Measurements from ENCODE around the gene PTPRQ.

PTPRQ gene

DNA sequence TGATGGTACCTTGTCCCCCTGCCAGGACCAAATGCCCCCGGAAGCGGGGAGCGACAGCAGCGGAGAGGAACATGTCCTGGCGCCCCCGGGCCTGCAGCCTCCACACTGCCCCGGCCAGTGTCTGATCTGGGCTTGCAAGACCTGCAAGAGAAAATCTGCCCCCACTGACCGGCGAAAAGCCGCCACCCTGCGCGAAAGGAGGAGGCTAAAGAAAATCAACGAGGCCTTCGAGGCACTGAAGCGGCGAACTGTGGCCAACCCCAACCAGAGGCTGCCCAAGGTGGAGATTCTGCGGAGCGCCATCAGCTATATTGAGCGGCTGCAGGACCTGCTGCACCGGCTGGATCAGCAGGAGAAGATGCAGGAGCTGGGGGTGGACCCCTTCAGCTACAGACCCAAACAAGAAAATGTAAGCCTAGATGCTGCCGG, 263.8 kb downstream of the PTPRQ start:
- no peaks in the 10 kb centered on the region for H3K36me3 ChIP-seq (replicated peaks; ENCODE audit: insufficient read depth, low read length)
- H3K79me2 ChIP-seq (ENCODE audit: low read length), result no peaks in the 10 kb centered on the region
- H3K27ac ChIP-seq (ENCODE audit: low read length), result no peak overlapping the region
- TF ChIP-seq, protein P1, sequence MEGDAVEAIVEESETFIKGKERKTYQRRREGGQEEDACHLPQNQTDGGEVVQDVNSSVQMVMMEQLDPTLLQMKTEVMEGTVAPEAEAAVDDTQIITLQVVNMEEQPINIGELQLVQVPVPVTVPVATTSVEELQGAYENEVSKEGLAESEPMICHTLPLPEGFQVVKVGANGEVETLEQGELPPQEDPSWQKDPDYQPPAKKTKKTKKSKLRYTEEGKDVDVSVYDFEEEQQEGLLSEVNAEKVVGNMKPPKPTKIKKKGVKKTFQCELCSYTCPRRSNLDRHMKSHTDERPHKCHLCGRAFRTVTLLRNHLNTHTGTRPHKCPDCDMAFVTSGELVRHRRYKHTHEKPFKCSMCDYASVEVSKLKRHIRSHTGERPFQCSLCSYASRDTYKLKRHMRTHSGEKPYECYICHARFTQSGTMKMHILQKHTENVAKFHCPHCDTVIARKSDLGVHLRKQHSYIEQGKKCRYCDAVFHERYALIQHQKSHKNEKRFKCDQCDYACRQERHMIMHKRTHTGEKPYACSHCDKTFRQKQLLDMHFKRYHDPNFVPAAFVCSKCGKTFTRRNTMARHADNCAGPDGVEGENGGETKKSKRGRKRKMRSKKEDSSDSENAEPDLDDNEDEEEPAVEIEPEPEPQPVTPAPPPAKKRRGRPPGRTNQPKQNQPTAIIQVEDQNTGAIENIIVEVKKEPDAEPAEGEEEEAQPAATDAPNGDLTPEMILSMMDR (IDR thresholded peaks at IDR 0.05; ENCODE audit: low read length), result no peak
- TF ChIP-seq EZH2 (optimal IDR thresholded peaks at IDR 0.05; ENCODE audit: low read depth, low read length) (no peak), EZH2phosphoT487 (IDR thresholded peaks at IDR 0.05; ENCODE audit: low read length) (no peak)
- no peaks in the 10 kb centered on the region for H4K20me1 ChIP-seq (ENCODE audit: insufficient read depth, low read length)
- no peaks in the 10 kb centered on the region for H3K27me3 ChIP-seq (replicated peaks; ENCODE audit: insufficient read depth, low read length)
- H2AFZ ChIP-seq (ENCODE audit: low read length), result no peak overlapping the region
- no peaks in the 10 kb centered on the region for H3K9me3 ChIP-seq (replicated peaks; ENCODE audit: insufficient read depth, low read length)
- H3K9me2 ChIP-seq (replicated peaks; ENCODE audit: insufficient read depth, low read length), result no peaks in the 10 kb centered on the region
- no peak for DNase-seq
- peaks cover 10% of the 10 kb centered on the region; the same call in 1 of the 2 replicates for H3K4me1 ChIP-seq (ENCODE audit: low read length)
- H3K4me3 ChIP-seq (ENCODE audit: low read length), result no peak overlapping the region
- H3K4me2 ChIP-seq (ENCODE audit: low read depth, low read length), result no peak overlapping the region
- H3K9ac ChIP-seq (ENCODE audit: low read length), result no peak overlapping the region
- peaks cover 12% of the 10 kb centered on the region for H3F3A ChIP-seq (ENCODE audit: insufficient read depth, low read length)

DNA sequence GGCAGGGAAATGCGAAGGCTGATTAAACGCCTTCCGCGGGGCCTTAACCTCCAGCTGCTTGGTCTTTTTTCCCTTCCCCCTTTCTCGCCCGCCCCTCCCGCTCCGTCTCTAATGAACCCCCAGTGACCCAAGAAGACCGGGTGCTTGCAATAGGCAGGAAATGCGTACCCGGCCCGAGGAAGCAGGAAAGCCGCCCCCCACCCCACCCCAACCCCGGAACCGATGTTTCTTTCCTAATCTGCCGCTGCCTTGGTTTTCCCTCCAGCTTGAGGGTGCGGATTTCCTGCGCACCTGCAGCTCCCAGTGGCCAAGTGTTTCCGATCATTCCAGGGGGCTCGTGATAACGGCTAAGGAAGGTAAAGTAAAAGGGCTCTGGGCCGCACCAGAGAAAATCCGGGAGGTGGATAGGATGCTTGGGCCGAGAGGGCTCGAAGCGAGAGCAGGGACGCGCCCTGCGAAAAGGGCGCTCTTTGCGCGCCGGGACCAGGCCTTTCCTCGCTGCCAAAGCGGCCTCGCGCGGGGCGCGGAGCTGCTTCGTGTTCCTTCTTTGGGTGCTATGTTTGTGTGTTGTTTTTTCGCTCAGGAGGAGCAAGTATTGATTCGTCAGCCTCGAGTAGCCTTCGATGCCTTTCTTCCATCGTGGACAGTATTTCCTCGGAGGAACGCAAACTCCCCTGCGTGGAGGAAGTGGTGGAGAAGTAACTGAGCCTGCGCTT, 264.4 kb downstream of the PTPRQ start:
- Histone ChIP-seq H3K4me3 (ENCODE audit: low read length) (no peak overlapping the region), H2AFZ (ENCODE audit: low read length) (no peak overlapping the region), H4K20me1 (ENCODE audit: insufficient read depth, low read length) (no peaks in the 10 kb centered on the region), H3K79me2 (ENCODE audit: low read length) (no peaks in the 10 kb centered on the region), H3K4me2 (ENCODE audit: low read depth, low read length) (no peak overlapping the region), H3F3A (ENCODE audit: insufficient read depth, low read length) (peaks cover 6% of the 10 kb centered on the region), H3K9ac (ENCODE audit: low read length) (no peak overlapping the region), H3K9me2 (replicated peaks; ENCODE audit: insufficient read depth, low read length) (no peaks in the 10 kb centered on the region), H3K27ac (ENCODE audit: low read length) (no peak overlapping the region), H3K36me3 (replicated peaks; ENCODE audit: insufficient read depth, low read length) (no peaks in the 10 kb centered on the region), H3K27me3 (replicated peaks; ENCODE audit: insufficient read depth, low read length) (no peaks in the 10 kb centered on the region), H3K4me1 (ENCODE audit: low read length) (peaks cover 8% of the 10 kb centered on the region; the same call in 1 of the 2 replicates), H3K9me3 (replicated peaks; ENCODE audit: insufficient read depth, low read length) (no peaks in the 10 kb centered on the region)
- TF ChIP-seq, protein P1 (IDR thresholded peaks at IDR 0.05; ENCODE audit: low read length), result no peak
- no peak for TF ChIP-seq EZH2 (optimal IDR thresholded peaks at IDR 0.05; ENCODE audit: low read depth, low read length)
- TF ChIP-seq EZH2phosphoT487 (IDR thresholded peaks at IDR 0.05; ENCODE audit: low read length), result no peak
- DNase-seq, result no peak

DNA sequence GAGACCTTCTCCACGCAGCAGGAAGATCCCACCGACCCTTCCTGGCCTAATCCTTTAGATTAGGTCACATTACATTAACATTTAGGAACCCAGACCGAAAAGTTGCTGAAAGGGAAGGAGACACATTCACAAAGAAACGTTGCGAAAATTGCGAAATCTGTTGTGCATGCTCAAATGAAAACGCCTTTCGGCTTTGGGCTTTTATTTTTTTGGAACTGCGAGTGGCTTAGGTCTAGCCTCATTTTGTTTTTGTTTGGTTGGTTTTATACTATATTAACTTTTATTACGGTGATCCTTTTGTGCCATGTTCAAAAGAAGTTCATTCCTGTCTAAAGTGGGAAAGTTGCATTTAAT, 264.9 kb downstream of the PTPRQ start:
- H3K36me3 ChIP-seq (replicated peaks; ENCODE audit: insufficient read depth, low read length), result no peaks in the 10 kb centered on the region
- no peaks in the 10 kb centered on the region for H4K20me1 ChIP-seq (ENCODE audit: insufficient read depth, low read length)
- peaks cover under 1% of the 10 kb centered on the region; the same call in 1 of the 2 replicates for H3F3A ChIP-seq (ENCODE audit: insufficient read depth, low read length)
- no peaks in the 10 kb centered on the region for H3K27me3 ChIP-seq (replicated peaks; ENCODE audit: insufficient read depth, low read length)
- H3K4me1 ChIP-seq (ENCODE audit: low read length), result peaks cover 3% of the 10 kb centered on the region; the same call in 1 of the 2 replicates
- H3K27ac ChIP-seq (ENCODE audit: low read length), result no peak overlapping the region
- no peak for DNase-seq
- H3K9ac ChIP-seq (ENCODE audit: low read length), result no peak overlapping the region
- no peak overlapping the region for H3K4me2 ChIP-seq (ENCODE audit: low read depth, low read length)
- TF ChIP-seq, protein P1 (IDR thresholded peaks at IDR 0.05; ENCODE audit: low read length), result no peak
- TF ChIP-seq EZH2phosphoT487 (IDR thresholded peaks at IDR 0.05; ENCODE audit: low read length), result no peak
- no peak for TF ChIP-seq EZH2 (optimal IDR thresholded peaks at IDR 0.05; ENCODE audit: low read depth, low read length)
- no peaks in the 10 kb centered on the region for H3K9me2 ChIP-seq (replicated peaks; ENCODE audit: insufficient read depth, low read length)
- no peak overlapping the region for H3K4me3 ChIP-seq (ENCODE audit: low read length)
- no peaks in the 10 kb centered on the region for H3K79me2 ChIP-seq (ENCODE audit: low read length)
- no peak overlapping the region for H2AFZ ChIP-seq (ENCODE audit: low read length)
- H3K9me3 ChIP-seq (replicated peaks; ENCODE audit: insufficient read depth, low read length), result no peaks in the 10 kb centered on the region

All from MM.1S (cell line).